Measurements from ENCODE around the gene MAZ.
"Not testable (repeated sequence)": the region's sequence is repeated elsewhere in the genome, so short reads cannot be mapped to it uniquely, and the experiment has no call there.

Gene MAZ

DNA sequence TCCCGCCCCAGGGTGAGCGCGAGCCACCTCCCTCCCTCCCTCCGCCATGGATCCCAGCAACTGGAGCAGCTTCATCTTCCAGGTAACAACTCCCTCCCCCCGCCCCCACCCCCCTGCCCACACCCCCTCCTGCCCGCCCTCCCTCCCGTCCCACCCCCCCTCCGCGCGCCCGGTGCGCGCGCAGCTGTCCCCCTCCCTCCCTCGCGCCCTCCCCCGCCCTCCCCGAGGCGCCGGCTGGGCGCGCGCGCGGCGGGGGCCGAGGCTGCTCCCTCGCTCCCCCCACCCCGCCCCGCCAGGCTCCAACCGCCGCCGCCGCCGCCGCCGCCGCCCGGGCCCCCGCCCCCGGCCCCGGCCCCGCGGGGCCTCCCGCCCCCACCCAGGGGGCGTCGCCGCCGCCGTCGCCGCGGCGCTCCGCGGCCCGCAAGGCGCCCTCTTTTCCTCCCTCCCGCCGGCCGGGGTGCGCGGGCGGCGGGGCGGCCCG is at the start of gene MAZ:
Gene MAZ, plus strand, starts transcription at position 431 of the 481 bp plus-strand sequence. CDS start 173 bp downstream, outside the sequence.
- peak in 1 of 2 experiments; percentile 97 for DNase-seq

DNA sequence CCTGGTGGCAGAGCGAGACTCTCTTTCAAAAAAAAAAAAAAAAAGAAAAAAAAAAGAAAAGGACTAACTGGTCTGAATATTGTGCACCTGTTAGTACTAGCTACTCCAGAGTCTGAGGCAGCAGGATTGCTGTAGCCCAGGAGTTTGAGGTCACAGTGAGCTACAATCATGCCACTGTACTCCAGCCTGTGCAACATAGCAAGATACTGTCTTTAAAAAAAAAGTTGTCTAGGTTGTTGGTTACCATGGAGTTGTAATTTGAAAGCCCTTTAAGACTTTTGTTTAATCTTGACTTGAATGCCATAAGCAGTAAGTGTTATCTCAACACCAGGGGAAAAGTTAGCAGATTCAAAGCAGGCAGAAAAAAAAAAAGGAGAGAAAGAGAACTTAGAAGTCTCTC is 49.7 kb upstream of the MAZ start:
- no peak for DNase-seq

DNA sequence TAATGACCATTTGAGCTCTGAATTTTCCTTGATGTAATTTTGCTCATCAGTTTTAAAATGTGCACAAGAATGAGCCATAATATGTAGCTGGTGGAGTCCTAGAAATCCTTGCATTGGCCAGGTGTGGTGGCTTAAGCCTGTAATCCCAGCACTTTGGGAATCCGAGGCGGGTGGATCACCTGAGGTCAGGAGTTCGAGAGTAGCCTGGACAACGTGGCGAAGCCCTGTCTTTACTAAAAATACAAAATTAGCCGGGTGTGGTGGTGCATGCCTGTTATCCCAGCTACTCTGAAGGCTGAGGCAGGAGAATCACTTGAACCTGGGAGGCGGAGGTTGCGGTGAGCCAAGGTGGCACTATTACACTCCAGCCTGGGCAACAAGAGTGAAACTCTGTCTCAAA is 49.2 kb upstream of the MAZ start:
- not testable (repeated sequence) for DNase-seq

DNA sequence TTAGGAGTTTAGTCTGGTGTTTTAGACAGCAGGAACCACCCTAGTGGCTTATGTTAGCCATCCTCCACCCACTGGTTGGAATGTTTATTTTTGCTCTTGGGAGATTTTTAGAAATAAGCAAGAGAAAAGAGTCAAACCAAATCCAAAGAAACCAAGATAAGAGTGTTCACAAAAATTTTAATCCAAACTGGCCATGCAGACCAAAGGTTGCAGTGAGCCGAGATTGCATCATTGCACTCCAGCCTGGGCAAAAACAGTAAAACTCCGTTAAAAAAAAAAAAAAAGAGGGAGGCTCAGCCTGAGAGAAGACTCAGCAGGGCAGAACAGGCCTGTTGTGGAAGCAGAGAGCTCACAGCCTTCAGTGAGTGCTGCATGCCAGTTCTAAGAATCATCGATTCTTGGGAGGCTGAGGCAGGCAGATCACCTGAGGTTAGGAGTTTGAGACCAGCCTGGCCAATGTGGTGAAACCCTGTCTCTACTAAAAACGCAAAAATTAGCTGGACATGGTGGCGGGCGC is 48.3 kb upstream of the MAZ start:
- DNase-seq: no peak

DNA sequence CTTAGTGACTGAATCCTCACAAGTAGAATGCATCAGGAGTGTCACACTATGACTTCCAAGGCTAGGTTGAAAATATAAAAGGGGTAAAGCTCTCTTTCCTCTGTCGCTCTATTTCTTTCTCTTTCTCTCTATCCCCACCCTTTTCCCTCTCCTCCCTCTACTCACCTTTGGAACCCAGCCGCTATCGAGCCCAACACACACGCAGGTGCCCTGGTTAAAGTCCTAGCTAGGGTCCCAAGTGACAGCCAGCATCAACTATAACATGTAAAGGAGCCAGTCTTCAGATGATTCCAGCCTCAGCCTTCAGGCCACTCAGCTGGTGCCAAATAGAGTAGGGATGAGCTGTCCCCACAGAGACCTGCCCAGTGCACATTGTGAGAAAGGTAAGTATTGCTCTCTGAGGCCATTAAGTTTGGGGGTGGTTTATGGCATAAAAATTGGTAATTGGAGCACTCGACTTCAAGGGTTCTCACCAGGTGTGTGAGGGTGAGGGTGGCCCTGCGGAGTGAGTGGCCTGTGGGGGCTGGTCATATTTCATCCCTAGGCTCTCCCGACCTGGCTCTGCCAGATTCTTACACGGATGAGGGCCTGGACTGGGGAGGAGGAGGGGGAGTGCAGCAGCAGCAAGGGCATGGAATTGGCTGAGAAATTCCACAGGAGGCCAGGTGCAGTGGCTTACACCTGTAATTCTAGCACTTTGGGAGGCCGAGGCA is 45.6 kb upstream of the MAZ start:
- DNase-seq: no peak

DNA sequence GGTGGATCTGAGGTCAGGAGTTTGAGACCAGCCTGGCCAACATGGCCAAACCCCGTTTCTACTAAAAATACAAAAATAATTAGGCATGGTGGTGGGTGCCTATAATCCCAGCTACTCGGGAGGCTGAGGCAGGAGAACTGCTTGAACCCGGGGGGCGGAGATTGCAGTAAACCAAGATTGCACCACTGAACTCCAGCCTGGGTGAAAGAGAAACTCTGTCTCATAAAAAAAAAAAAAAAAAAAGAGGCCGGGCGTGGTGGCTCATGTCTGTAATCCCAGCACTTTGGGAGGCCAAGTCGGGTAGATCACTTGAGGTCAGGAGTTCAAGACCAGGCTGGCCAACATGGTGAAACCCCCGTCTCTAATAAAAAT is 45.1 kb upstream of the MAZ start:
- not testable (repeated sequence) for DNase-seq

DNA sequence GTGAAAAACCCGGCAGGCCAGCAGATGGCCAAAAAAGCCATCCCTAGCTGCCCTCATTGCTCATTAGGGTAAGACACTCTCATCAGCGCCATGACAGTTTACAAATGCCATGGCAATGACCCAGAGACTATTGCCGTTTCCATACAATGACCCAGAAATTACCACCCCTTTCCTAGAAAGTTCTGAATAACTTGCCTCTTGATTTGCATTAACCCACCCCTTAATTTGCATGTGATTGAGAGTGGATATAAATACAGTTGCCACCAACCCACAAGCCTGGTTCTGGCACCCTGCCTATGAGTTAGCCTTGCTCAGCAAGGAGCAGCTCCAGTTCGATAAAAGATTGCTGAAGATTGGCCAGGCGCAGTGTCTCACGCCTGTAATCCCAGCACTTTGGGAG is 44.4 kb upstream of the MAZ start:
- DNase-seq: no peak

DNA sequence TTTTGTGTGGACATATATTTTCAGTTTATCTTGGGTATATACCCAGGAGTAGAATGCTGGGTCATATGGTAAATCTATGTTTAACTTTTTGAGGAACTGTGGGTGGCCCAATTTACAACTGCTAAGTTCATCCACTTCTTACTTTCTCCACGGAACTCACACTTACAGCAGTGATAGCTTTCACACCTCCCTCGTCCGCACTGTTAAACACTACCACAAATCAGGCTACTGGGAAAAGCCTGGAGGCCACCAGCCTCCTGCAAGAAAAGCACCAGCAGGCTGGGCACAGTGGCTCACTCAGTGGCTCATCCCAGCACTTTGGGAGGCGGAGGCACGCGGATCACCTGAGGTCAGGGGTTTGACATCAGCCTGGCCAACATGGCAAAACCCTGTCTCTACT is 43.0 kb upstream of the MAZ start:
- no peak for DNase-seq

DNA sequence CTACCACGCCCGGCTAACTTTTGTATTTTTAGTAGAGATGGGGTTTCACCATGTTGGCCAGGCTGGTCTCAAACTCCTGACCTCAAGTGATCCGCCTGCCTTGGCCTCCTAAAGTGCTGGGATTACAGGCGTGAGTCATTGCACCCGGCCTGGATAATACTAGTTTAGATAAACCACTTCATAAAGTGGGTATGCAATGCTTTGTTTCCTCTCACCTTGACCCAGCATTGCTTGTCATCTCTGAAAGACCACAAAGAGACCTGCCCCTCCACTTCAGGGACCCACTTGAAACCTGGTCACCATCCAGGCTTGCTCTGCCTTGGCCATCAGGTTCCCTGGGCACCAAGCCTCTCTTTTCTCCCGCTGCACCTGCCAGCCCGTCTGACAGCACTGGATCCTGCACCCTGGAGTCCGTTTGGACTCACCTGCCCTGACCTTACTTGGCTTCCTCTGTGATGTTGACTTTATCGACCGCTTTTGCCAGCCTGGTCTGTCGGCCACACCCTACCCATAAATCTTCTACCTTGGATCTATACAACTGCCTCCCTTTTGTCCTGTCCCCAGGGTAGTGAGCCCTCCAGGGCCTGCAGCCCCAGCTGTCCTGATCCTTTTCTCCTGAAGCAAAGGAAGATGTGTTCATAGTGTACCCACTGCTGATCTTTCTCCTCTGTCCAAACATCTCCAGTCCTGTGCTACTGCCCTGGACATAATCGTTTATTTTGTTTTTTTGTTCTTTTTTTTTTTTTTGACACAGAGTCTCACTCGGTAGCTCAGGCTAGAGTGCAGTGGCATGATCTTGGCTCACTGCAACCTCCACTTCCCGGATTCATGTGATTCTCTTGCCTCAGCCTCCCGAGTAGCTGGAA is 40.9 kb upstream of the MAZ start:
- DNase-seq: no peak

DNA sequence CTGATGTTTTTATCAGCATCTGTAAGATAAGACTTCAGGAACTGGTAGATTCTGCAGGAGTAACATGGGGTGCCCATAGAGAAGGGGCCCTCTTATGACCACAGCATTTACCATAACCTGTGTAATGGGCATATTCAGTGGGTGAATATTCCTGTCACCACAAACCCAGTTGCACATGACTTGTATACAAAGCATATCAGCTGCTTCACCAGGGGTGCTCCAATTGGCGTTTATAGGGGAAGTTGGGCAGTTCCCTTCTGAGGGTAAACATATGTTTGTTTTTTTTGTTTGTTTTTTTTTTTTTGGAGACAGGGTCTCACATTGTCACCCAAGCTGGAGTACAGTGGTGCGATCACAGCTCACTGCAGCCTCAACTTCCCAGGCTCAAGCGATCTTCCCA is 39.8 kb upstream of the MAZ start:
- no peak for DNase-seq

DNA sequence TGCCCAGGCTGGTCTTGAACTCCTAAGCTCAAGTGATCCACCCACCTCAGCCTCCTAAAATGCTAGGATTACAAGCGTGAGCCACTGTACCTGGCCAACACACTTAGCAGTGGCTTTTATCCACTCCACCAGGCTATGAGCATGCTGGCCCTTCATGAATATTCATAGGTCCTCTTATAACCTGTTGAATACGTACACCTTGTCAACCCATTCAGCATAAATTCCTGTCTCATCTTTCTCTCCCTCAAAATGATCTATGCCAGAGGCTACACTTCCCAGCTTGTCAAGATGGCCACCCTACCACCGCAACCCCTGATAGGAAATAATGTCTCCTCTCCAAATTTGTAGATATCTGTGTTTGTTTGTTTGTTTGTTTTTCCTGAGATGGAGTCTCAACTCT is 39.3 kb upstream of the MAZ start:
- no peak for DNase-seq

DNA sequence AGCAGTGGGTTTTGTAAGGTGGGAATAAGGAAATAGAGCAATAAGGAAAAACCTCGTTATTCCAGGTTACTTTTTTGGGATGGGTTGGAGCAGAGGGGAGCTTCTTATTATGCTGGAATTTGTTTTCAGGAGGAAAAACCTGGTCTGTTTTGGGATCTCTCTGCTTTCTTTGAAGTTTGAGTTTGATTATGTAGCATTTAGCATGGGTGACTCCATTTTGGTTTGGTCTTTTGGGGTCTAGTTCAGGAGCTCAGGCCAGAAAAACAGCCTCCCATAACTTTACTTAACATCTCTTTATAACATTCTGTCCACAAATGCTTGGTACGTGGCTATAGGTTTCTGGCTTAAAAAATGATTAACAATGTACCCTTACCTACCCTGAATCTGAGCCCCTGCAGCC is 36.8 kb upstream of the MAZ start:
- DNase-seq: no peak

DNA sequence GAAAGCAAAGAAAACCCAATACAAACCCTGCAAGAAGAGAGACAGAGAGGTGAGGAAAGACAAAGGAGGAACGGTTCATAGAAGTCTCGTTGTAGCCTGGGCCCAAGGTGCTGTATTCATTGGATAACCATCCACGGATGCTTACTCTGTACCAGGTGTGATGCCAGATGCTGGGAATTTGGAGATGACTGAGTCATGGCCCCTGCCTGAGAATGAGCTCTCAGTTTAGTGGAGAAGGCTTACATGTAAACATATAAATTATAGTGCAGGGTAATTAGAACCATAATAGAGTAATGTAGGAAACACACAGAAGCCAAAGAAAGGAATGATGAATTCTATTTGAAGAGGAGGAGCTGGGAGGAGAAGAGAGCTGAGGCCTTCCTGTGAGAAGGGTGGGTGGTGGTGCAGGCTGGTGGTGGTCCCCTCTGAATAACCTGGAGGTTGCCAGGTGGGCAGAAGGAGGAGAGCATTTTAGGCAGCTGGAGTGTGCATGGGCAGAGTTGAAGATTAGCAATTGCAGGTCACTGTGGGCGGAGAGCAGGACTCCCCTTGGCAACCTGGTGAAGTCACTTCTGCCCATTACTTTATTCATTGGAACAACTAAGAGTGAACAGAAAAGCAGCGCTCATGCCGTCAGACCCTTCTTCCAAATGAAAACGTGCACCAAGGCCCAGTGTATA is 35.9 kb upstream of the MAZ start:
- no peak for DNase-seq

DNA sequence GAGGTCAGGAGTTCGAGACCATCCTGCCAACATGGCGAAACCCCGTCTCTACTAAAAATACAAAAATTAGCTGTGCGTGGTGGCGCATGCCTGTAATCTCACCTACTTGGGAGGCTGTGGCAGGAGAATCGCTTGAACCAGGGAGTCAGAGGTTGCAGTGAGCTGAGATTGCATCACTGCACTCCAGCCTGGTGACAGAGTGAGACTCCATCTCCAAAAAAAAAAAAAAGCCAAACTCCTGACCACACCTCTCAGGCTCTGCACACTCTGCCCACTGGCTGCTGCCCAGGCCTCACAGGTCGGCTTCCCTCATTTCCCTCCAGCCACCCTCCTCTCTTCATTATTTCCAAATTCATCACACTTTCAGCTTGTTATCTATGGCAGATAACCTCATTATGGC is 34.0 kb upstream of the MAZ start:
- DNase-seq: not testable (repeated sequence)

DNA sequence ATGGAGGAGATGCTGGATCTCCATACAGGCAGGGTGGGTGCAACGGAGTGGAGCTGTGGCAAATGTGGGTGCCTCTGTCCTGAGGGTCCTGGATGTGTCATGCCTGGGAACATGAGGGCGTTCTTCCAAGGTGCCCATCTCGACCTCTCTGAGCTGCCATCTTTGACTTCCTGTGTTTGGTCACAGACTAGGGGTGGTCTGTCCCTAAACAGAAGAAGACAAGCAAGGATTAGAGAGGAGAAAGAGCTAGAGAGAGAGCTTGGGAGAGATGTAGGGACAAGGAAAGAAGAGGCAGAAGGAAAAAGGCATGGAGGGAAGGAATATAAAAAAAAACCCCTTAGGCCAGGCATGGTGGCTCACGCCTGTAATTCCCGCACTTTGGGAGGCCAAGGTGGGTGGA is 31.6 kb upstream of the MAZ start:
- no peak for DNase-seq

DNA sequence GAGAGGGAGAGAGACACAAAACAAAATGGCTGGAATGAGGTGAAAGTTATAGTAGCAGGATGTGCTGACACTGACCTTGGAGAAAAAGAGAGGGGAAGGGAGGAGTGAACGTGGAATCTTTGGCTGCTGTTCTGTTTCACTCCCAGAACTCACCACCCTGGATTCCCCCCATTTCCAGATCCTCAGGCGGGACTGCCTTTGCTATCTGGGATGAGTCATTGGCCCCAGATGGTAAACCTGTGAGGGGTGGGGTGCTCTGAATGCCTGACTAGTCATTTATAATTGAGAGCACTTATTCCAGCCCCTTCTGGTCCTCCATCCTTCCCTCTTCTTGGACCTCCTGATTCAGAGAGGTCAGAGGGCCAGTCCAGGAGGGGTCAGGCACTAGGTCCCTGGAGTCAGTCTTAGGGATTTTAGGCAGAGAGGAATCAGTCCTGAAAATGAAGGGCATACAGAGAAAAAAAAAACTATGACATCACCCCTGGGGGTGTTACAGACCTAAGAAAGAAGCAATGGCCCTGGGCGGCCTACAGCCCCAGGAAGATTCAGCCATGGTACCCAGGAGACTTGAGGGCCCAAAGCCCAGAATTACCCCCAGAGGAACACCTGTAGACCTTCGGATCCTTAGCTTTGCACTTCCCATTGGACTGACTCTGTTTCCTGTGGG is 30.5 kb upstream of the MAZ start:
- no peak for DNase-seq

DNA sequence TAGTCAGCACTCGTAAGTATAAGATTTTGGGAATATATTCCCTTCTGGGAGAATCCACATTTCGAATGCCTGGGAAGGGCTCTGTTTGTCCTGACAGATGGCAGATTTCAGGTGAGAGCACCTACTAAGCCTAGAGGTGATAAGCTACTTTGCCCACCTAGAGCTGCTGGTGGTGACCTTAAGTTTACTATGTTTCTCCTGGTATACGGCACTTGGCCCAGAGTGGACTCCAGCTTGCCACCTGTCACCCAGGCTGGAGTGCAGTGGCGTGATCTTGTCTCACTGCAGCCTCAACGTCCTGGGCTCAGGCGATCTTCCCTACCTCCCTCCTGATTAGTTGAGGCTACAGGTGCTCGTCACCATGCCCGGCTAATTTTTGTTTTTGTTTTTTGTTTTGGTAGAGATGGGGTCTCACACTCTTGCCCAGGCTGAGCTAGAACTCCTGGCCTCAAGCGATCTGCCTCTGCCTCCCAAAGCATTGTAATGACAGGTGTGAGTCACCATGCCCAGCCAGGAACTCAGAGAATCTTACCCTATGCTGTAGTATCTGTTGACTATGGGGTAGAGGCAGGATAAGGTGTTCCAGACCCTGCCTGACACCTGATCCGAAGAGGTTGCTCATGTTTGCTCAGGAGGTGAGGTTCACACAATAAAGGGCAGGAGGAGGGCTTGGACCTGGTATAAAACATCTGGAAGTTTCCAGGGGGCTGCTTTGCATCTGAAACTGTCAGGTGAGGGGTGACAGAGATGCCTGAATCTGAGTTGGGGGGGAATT is 28.6 kb upstream of the MAZ start, which contains the start of gene ZG16:
Gene ZG16, plus strand, starts transcription at position 681 of the 775 bp plus-strand sequence. CDS start 1,011 bp downstream, outside the sequence.
- no peak for DNase-seq

DNA sequence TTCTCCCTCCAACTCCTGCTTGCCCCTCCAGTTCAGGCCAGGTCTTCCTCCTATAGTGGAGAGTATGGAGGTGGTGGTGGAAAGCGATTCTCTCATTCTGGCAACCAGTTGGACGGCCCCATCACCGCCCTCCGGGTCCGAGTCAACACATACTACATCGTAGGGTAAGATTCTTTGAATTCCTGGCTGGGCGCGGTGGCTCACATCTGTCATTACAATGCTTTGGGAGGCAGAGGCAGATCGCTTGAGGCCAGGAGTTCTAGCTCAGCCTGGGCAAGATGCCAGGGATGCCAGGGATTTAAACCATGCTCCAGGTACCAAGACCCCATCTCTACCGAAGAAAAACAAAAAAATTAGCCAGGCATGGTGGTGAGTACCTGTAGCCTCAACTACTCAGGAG is 26.9 kb upstream of the MAZ start:
- no peak for DNase-seq

DNA sequence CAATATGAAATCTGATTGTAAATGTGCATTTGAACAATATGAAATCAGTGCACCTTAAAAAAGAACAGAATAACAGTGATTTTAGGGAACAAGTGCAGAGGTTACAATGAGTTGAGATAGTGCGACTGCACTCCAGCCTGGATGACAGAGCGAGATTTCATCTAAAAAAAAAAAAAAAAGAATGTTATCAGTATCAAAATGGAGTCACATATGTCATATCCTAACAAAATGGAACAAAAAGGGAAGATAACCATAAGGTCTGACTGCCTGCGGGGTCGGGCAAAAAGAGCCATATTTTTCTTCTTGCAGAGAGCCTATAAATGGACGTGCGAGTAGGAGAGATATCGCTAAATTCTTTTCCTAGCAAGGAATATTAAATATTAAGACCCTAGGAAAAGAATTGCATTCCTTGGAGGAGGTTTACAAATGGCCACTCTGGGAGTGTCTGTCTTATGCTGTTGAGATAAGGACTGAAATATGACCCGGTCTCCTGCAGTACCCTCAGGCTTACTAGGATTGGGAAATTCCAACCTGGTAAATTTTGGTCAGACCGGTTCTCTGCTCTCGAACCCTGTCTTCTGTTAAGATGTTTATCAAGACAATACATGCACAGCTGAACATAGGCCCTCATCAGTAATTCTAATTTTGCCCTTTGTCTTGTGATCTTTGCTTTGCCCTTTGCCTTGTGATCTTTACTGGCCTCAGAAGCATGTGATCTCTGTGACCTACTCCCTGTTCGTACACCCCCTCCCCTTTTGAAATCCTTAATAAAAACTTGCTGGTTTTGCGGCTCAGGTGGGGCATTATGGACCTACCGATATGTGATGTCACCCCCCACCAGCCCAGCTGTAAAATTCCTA is 23.0 kb upstream of the MAZ start:
- not testable (repeated sequence) for DNase-seq

DNA sequence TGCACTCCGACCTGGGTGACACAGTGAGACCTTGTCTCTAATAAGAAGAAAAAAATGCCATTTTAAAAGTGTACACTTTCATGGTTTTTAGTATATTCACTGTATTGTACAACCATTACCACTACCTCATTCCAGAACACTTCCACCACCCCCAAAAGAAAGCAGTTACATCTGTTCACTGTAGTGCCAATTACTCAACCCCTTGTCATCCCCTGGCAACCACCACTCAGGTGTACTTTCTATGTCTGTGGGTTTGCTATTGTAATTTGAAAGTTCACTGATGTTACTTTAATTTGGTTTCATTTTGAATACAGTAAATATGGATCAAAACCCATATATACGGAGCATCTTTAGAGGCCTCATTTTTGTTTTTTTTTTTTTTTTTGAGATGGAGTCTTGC is 22.2 kb upstream of the MAZ start:
- DNase-seq: no peak

All from SW 1271 (cell line).